NCI-H226 (cell line): ENCODE measurements around the gene TPPP.
"Not testable (repeated sequence)": the region's sequence is repeated elsewhere in the genome, so short reads cannot be mapped to it uniquely, and the experiment has no call there.

Source experiments
- DNase-seq: peaks from one replicate; pipeline ENCODE4 v3.0.0-alpha.2; 2015

Gene TPPP

DNA sequence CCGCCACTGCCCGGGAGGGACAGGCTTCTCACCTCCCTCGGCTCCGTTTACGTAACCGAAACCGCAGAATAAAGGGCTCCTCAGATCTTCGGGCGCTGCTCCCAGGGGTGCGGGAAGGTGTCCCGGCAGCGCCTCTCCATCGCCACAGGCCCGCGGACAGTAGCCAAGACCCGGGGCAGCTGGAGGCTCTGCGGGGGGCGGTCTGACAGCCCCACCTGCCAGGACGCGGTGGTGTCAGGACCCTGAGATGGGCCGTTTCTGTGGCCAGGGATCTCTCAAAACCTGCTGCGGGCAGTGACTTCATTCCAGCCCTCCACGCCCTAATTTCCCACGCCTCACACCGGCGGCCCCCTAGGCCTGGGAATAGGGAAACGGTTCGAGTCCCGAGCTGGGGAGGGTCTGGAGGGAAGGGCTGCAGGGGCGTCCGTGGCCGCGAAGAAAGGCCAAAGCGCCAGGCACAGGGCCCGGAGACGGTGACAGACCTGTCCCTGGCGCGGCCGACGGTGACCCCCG is 567 bp downstream of the TPPP start:
- DNase-seq, result not testable (repeated sequence)

DNA sequence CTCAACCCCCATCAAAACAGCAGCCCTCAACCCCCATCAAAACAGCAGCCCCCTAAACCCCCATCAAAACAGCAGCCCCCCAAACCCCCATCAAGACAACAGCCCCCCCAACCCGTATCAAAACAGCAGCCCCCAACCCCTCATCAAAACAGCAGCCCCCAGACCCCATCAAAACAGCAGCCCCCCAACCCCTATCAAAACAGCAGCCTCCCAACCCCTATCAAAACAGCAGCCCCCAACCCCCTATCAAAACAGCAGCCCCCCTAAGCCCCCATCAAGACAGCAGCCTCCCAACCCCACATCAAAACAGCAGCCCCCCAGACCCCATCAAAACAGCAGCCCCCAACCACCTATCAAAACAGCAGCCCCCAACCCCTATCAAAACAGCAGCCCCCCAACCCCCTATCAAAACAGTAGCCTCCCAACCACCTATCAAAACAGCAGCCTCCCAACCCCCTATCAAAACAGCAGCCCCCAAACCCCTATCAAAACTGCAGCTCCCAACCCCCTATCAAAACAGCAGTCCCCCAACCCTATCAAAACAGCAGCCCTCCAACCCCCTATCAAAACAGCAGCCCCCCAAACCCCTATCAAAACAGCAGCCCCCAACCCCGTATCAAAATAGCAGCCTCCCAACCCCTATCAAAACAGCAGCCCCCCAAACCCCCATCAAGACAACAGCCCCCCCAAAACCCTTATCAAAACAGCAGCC is 1.2 kb downstream of the TPPP start:
- DNase-seq, result no peak

DNA sequence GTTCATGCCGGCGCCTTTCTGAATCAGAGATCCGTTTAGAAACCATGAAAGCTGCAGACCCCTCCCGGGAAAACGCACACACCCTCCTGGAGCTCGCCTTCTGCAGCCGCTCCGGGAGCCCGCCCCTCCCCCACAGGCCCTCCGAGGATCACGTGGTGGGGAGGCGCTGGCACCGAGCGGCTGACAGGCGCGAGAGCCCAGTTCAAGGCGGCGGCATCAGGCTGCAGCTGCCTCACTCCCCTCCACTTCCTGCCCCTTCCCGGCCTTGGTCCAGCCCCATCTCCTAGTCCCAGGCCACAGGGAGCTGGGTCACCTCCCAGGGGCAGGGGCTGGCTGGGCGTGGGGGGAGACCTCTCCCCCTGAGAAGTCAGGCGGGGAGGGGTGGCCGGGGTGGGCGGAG is 2.1 kb downstream of the TPPP start:
- not testable (repeated sequence) for DNase-seq

DNA sequence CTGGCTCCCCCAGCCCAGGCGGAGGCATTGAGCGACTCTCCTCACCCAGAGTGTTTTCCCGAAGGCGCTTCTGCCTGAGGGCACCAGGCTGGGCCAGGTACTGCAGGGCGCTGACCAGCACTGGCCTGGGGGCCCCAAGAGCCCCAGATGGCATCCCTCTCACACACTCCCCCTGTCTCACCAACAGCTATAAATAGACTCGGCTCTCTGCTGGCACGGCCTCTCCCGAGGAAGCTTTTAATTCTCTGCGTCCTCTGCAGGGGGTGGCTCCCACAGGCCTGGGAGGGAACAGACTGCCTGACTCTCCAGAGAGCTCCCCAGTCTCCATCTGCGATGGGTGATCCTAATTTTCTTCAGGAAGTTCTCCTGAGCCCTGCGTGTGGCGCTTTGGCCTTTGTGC is 2.9 kb downstream of the TPPP start:
- not testable (repeated sequence) for DNase-seq

DNA sequence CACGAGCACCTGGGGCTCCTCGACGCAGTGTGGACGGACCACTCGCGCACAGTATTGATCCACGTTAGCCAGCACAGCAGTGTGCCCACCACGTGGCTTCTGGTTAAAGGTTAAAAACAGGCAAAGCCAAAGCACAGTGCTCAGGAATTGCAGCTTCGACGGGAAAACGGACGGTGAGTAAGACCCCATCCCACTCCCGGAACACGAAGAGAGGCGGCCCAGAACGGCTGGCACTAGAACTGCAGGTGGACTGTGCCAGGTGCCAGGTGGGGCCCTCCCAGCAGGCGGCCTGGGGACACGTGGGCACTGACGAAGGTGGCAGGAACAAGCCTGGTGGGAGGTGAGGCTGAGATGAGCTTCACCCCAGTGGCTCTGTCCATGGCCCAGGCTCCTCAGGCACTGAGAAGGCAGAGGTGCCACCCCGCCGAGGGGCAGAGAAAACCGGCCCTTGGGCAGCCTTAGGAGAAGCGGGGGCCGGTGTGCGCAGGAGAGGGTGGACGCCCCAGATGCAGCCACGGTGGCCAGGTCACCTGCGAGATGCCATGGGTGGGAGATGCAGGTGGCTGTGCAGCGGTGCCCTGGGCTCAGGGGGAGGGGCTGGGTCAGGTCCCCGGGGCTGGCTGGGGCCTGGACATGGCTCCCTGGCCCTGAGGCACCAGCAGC is 4.7 kb downstream of the TPPP start:
- DNase-seq, result not testable (repeated sequence)

DNA sequence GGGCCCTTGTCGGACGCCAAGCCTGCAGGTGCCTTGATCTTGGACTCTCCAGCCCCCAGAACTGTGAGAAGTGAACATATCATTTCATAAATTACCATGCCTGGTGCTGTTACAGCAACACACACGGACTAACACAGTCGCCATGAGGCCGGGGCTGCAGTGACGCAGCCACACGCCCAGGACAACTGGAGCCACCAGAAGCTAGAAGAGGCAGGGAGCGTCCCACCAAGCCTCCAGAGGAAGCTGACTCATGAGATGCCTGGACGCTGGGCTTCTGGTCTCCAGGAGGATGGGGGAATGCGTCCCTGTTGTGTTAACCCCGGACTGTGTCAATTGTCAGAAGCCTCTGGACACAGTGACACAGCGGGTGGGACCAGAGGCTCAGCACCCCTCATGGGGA is 6.2 kb downstream of the TPPP start:
- DNase-seq, result not testable (repeated sequence)

DNA sequence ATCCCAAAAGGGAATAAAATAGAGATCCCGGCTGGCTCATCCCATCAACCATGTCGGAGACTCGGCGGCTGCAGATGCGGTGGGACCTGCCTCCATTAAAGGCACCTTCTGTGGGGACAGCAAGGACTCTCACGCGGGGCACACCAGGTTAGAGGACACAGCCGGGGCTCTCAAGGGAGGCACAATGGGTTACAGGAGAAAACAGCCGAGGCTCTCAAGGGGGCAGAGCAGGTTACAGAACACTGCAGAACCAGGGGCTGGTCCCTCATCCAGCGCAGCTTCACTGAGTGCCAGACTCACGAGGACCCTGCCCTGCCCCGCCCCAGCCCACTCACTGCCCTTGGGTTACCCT is 7.0 kb downstream of the TPPP start:
- DNase-seq, result not testable (repeated sequence)

DNA sequence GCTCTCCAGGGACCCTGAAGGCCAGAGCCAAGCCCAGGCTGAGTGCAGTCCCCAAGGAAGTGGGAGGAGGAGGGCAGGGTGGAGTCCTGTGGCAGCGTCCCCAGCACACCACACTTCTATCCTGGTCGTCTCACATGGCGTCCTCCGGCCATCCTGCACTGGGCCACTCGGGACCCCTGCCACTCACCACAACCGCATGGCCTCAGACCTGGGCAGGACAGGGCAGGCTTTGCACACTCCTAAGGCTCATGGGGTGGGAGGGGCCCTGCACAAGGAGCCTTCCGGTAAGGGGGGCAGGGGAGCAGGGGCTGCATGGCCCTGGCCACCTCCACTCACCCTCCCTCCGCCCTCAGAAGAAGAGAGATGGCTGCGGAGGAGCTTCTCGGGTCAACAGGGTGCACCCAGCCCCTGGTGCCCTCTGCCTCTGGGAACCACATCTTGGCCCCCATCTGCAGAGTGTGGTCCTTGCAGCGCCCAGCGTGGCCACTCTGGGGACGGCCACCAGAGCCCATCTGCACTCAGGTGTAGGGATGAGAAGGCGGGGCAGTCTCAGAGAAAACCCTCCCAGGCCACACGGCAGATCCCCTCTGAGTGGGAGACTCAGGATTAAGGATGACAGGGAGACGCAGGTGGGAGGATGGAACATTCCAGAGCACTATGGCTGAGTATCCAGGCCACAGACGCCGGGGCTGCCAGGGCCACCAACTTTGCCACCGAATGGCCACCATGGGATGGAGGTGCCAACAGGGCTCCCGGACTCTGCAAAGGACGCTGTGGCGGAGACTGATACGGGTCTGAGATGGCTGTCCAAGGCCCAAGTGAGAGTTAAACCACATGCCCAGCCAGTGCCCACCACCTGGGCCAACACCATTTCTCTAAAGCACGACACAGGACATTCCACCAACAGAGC is 7.6 kb downstream of the TPPP start:
- no peak for DNase-seq

DNA sequence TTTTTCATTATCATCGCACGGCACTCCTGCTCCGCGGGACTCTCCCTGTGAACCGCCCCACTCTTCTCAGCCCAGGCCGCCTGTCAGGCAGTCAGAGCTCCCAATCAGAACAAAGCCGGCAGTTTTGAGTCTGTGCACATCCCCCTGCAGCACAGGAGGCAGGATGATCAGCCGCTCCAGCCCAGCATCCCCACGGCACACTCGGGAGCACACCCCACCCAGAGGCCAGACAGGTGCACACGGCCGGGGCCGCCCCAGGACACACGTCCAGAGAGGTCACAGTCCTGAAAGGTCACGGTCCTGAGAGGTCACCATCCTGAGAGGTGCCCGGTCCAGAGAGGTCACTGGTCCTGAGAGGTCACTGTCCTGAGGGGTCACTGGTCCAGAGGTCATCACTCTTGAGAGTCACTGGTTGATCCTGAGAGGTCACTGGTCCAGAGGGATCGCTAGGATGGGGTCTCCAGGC is 8.4 kb downstream of the TPPP start:
- DNase-seq, result no peak

DNA sequence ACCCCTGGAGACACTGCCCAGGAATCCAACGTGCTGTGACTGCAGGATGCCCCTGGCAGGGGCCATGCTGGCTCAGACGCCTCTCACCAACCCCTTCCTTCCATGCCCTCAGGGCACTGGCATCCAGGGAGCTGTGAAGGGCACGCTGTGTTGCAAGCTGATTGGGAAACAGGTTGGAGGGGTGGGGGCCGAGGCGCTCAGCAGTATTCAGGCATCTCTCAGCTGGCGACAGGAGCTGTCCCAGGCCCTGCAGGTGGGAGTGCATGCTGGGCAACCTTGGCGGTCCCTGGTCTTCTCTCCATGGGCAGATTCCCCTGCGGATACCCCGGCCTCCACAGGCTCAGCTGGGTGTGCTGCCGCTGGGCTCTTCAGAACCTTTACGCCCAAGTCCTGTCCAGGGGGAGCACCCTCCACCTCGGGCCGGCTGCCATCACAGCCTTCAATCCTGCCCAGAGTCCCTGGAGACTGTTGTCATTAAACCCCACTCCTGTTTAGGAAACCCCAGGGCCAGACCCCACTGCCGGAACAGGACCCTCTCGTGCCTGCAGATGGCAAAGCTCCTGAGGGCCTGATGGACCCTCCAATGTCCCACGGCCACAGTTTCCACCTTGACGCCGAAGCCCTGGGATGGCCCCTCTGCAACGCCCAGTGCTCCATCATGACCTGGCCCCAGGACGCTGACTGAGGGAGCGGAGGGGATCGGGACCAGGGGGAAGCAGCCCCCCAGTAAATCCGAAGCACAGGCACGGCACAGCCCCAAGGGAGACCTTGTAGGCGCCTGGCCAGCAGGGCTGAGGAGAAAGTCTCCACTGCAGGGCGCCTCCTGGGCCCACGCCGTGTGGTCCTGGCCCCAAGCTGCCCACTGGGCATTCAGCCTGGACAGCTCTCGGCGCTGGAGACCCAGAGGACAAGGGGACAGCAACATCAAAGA is 9.3 kb downstream of the TPPP start:
- no peak for DNase-seq

DNA sequence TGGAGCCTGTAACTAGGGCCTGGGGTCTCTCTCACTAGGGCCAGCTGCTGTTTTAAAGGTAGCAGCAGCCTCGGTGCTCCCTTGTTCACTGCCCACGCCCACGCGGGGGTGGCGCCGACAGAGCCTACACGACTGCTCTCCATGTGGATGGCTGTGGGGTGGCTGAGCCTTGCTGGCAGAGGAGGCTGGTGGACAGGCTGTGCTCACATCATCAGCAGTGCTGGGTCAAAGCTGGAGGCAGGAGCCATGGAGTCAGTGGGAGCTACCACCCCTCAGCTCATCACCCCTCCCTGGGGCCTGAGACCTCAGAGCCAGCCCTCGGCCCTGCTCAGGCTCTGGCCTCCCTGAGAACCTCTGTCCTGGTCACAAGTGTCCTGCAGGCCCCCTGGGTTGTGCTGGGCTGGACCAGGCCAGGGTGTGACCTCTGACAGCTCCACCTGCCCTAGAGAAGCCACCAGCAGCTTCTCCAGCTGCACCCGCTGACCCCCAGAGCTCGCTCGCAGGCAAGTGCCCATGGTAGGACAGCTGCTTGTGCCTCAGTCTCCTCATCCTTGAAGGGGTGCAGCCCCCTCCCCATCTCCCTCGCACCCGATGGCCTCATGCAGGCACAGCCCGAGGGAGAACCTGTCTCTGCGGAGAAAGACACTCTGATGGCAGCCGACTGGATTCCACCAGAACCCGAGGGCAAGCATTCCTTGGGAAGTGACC is 10.3 kb downstream of the TPPP start:
- not testable (repeated sequence) for DNase-seq

DNA sequence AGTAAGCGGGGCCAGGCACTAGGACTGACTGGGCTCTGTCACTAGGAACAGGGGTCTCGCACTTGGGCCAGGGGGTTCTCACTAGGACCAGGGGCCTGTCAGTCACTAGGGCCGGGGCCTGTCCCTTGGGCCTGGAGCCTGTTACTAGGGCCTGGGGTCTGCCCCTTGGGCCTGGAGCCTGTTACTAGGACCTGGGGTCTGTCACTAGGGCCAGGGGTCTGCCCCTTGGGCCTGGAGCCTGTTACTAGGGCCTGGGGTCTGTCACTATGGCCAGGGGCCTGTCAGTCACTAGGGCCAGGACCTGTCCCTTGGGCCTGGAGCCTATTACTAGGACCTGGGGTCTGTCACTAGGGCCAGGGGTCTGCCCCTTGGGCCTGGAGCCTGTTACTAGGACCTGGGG is 10.9 kb downstream of the TPPP start:
- not testable (repeated sequence) for DNase-seq

DNA sequence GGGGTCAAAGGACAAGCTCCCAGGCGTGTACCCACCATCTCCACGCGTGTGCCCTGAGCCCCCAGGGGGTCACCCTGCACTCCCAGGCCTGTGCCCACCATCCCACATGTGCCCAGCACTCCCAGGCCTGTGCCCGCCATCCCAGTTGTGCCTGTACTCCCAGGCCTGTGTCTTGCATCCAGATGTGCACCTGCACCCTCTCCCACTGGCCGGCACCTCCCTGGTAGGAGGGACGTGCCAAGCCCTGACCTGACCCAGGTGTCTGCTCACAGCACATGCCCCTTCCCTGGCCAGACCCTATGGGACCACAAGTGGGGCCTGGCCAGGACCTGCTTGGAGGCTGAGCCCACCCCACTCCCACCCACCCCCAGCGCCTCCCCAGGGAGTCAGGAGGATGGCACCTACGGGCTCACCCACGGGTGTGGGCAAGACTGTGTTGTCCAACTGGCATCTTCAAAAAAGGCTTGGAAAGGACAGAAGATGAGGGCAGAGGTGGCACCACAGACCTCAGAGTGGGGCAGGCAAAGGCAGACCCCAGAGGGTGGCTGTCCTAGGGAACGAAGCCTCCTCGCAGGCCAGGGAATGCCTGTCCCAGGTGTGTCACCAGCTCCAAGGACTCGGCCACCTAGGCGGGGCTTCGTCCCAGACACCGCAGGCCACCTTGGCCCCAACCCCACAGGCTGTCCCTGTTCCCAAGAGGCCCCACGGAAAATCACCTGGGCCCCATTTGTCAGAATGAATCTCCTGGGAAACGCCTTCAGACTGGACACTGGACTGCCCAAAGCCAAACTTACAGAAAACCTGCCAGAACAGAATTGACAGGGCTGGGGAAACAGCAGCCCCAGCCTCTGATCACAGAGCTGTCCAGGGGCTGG is 11.6 kb downstream of the TPPP start:
- not testable (repeated sequence) for DNase-seq

DNA sequence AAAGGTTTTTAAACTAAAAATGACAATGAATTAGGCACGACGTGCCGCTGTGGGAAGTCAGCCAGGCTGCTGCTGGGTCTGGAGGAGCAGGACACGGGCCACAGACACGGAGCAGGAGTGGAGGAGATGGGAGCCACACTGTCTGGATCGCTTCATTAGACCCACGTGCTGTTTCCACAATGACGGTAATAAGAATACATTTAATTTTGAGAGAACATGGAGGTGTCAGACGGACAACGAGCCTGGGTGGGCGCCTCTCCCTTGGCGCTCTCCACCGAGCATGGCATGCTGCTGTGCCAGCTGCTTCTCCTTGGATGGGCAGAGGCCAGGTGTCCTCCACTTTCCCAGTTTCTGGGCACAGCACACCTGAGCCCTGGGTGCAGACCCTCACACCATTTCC is 12.3 kb downstream of the TPPP start:
- not testable (repeated sequence) for DNase-seq

DNA sequence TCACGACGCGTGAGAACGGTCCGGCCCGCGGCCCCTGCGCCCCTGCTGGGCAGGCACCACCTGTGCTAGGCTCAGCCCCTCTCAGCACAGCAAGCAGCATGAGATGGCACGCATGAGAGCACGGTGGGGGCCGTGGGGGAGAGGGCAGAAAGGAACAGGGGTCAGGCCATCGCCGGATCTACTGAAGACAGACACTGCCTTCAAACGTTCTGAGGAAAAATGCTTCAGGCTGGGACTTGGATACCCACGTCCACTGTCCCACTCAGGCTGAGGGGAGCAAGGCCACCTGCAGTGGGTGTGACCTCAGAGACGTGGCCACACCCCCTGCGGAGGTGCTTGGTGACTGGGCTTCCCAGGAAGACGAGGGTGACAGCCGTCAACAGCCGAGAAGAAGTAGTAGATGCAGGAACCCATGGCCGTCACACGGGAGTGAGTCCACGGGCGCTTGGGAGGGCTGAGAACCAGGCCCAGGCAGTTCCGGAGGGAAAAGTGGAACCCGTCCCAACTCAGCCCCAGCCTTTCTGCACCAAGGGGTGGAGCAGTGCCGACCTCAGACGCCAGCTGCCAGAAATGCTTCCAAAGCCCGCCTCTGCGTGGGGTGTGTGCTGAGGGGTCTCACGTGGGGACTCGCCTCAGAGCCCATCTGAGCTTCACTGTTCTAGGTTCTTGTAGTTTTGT is 12.9 kb downstream of the TPPP start:
- not testable (repeated sequence) for DNase-seq

DNA sequence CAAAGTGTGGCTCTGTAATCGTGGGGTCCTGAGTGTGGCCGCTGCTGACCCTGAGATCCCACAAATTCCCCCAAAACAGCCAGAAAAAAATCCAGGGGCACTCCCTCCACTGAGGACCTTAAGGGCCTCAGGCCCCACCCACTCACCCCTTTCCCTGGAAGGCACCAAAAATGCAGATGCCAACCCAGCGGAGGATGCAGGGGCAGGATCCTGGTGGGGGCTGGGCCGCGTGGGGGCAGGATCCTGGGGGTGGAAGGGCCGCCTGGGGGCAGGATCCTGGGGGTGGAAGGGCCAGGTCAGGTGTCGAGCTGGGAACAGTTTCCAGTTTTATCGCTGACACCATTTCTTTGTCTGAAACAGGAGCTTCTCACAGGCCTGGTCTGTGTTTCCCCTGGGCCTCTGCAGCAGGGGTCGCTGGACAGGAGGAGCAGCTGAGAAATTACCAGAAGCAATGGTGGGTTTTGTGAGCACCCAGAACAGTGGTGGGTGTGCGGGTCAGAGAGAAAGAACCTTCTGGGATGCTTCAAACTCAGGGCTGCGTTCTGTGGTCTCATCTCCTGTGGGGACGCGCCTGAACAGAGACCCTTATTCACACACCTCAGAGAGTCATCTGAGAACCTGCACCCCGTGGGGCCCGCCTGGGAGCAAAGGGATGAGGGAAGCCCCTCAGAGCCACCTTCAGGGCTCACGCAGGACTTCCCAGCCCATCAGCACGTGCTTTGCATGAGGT is 13.8 kb downstream of the TPPP start:
- not testable (repeated sequence) for DNase-seq

DNA sequence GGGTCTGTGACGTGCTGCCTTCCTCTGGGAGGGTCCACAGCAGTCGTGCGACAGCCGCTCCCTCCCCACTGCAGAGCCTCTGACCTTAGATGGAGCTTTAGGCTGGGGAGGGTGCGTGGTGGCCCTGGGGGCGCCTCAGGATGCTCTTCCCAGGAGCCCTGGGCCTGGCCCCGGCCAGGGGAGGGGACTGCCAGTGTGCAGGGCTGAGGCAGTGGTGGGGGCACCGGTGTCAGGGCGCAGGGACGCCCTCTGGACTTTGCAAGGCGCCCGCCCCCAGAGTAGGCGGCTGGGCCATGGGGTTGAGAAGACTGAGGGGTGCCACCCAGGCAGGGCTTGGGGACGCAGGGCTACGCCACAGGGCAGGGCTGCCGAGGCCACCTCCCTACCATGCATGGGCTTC is 14.6 kb downstream of the TPPP start:
- DNase-seq, result not testable (repeated sequence)

DNA sequence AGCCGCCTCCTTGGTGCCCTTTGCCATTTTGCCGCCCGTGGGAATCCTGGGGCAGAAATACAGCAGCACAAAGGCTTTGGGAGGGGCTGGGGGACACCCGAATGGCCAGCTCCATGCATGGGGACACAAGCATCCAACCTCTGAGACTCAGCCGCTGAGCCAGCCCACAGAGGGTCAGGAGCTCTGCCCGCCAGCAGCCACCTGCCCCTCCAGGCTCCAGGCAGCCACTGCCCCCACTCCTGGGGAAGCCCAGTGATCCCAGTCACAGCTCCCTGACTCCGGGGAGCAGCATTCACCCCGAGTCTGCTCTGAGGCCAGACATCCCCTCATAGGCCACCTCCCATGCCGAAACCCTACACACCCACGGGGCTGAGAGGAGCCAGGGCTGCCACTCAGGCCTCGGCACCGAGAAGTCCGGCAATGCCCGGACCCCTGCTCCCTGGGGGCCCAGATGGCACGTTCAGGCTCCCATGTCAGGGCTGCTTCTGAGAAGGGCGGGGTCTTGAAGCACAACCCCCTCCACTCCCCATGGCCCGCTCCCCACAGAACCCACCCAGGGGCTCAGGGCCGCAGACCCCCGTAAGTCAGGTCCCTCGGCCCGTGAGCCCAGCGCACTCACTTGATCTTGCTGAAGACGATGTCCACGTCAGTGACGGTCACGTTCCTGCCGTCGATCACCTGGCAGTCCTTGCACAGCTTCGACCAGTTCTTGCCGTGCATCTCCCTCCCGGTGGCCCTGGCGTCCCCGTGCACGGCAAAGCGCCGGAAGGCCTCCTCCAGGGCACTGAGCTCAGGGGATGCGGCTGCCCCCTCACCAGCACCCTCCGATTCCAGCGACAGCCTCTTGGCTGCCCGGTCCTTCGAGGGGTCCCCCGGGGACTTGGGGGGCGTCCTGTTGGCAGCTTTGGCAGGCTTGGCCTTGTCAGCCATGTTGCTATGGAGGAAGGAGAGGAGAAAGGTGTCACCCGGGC is 15.7 kb downstream of the TPPP start:
- DNase-seq, result no peak
